ENCODE data around the gene KRT3.

The KRT3 gene

DNA sequence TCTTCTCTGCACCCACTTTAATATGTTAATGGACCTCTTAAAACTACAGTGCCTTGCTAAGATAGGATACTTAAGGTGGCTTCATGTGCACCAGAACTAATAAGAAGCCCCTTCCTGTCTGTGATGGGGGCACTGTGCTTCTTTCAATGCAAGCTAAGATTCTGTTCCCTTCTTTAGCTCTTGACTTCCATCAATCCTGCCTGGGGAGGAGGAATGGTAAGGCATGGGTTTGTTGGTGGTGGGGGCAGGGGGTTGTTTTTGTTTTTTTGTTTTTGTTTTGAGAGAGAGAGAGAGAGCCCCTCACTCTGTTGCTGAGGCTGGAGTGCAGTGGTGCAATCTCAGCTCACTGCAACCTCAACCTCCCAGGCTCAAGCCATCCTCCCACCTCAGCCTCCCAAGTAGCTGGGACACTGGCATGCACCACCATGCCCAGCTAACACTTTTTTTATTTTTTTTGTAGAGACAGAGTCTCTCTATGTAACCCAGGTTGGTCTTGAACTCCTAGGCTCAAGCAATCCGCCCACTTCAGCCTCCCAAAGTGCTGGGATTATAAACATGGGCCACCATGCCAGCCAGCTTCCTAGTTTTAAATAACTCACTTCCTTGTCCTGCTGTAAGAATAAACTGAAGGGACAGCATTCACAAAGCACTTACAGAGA lies 4.5 kb upstream of the KRT3 start:
- TF ChIP-seq, protein P1, sequence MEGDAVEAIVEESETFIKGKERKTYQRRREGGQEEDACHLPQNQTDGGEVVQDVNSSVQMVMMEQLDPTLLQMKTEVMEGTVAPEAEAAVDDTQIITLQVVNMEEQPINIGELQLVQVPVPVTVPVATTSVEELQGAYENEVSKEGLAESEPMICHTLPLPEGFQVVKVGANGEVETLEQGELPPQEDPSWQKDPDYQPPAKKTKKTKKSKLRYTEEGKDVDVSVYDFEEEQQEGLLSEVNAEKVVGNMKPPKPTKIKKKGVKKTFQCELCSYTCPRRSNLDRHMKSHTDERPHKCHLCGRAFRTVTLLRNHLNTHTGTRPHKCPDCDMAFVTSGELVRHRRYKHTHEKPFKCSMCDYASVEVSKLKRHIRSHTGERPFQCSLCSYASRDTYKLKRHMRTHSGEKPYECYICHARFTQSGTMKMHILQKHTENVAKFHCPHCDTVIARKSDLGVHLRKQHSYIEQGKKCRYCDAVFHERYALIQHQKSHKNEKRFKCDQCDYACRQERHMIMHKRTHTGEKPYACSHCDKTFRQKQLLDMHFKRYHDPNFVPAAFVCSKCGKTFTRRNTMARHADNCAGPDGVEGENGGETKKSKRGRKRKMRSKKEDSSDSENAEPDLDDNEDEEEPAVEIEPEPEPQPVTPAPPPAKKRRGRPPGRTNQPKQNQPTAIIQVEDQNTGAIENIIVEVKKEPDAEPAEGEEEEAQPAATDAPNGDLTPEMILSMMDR (IDR thresholded peaks at IDR 0.05; ENCODE audit: extremely low read depth, missing control alignments): no peak
- DNase-seq (ENCODE audit: low spot score): no peak

DNA sequence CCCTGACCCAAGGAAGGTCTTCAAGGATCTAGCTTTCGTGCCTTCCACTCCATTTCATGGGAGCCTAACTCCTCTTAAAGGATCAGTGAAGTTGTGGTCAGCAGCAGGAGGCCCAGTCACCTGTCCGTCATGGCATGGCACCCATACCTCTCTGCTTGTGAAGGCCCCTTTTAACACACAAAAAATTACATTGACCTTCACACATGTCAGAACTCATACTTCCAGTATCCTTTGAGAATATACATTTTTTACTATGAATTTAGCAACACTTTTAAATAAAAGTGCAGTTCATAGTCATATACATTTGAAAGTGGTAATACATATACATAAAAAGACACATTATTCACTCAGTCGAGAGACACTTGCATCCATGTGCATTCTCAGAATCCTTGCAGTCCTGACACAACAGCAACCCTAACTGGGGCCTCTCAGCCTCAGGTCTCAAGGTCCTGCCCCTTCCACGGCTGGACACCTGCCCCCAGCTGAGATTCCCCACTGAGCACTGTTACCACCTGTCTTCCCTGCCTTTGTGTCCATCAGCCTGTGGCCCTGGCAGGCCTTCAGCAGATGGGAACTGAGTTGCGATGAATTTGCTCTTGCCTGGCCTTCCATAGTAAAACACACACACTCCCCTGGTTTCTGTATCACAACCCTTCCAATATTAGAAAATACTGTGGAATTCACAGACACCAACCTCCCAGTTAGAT lies 3.7 kb upstream of the KRT3 start:
- TF ChIP-seq, protein P1 (IDR thresholded peaks at IDR 0.05; ENCODE audit: extremely low read depth, missing control alignments): no peak
- no peak for DNase-seq (ENCODE audit: low spot score)

DNA sequence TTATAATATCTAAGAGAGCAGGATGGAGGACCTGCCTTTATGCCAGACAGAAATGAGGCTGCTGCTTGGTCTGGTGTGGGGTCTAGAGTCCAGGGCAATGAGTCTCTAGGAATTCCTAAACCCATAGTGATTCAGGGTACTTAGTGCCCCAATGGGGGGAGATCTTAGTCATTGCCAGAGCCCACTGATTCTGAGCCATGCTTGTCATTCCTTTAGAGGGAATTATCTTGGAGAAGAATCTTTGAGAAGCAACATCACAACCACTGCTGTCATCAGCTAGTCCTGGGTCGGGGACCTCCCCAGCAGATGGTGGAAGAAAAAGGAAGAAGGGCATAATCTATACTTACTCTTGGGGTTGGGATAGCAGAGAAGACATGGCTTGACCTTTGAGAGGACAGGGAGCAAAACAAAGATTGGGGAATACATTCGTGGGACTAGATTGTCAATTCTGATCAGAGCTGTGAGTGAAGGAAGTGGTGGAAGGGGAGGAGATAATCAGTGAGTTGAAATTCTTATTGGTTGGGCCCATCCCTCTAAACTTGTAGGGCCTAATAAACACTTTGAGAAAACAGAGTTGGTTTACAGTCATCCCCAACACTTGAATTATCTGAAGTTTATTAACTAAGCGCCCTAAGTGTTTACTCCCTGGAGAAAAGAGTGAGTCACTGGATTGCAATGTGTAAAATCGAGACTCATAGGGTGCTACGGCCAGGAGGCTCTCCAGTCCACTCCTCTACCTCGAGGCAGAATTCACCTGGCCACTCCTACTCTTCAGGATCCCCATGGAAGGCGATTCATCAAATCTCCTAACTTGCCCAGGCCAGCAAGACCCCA lies 3.0 kb upstream of the KRT3 start:
- DNase-seq (ENCODE audit: low spot score): no peak

DNA sequence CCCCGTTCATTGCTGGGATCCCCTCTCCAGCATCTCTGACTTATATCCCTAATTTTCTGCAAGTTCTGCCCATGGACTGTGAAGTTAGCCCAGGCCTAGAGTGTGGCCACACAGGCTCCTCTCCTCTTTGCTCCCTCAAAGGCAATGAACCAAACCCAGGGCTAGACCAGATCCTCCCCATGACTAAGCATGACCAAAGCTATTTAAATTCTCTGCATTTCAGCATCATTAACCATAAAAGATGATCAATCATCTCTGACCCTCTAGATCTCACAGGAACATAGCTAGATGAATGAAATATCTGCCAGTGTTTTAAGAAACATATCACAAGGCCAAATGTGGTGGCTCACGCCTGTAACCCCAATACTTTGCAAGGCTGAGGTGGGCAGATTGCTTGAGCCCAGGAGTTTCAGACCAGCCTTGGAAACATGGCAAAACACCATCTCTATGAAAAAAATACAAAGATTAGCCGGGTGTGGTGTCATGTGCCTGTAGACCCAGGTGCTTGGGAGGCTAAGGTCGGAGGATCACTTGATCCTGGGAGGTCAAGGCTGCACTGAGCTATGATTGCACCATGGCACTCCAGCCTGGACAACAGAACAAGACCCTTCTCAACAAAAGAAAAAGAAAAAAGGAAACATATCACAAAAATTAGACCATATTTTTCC lies 2.2 kb upstream of the KRT3 start:
- DNase-seq (ENCODE audit: low spot score): no peak
- TF ChIP-seq, protein P1 (IDR thresholded peaks at IDR 0.05; ENCODE audit: extremely low read depth, missing control alignments): no peak

More for the DNA sequence above, 3.0 kb upstream of the KRT3 start:
- TF ChIP-seq, protein P1 (IDR thresholded peaks at IDR 0.05; ENCODE audit: extremely low read depth, missing control alignments): no peak

DNA sequence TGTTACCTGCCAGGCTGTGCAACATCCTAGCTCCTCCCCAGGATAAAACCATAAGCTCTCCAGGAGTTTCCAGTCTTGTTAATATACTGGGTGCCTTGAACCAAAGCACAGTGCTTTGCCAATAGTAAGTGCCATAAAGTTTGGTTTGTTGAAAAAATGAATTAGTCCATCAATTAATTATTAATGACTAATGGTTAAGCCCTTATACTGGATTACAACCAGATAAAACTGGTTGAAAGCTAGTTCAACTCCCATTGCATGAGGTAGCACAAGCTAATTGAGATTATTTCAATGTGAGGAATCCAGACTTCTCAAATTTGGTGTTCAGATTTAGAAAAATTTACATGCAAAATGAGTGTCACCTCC lies 1.6 kb upstream of the KRT3 start:
- no peak for DNase-seq (ENCODE audit: low spot score)

DNA sequence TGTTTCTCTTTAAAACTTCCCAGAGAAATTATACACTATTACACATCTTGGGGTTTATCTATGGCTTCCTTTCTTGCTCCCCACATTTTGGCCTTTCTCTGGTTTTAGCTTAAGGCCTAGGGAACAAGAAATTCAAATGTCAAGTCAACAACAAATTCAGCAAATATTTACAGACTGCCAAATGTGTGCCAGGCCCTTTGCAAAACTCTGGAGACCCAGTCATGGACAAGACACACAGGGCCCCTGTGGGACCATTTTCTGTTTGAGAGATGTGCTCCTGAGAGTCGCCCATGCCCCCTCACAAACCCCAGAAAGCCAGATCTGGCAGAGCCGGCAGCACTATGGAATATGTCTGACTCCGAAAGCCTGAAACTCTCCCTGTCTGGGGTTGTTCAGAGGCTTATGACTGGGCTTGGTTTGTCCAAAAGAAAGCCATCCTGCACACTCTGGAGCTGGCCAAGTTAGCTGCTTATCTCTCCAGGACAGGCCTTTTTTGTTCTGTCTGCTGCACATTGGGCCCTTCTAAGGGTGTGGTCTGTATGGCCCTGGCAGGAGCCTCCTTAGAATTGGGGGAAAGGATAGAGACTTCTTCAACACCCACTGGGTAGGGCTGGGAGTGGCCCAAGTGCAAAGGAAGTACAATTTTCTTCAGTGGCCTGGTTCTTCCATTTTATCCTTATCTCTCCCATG lies 1.1 kb upstream of the KRT3 start:
- TF ChIP-seq, protein P1 (IDR thresholded peaks at IDR 0.05; ENCODE audit: extremely low read depth, missing control alignments): no peak

More for the DNA sequence above, 1.6 kb upstream of the KRT3 start:
- TF ChIP-seq, protein P1 (IDR thresholded peaks at IDR 0.05; ENCODE audit: extremely low read depth, missing control alignments): no peak

More for the DNA sequence above, 1.1 kb upstream of the KRT3 start:
- DNase-seq (ENCODE audit: low spot score): no peak

Measured in GM20000 (cell line).